HG03135 (cell line): ENCODE results near the gene STEAP3.

ENCODE experiments used
- ATAC-seq: cut with Tn5 transposase; IDR thresholded peaks from one replicate; pipeline ENCODE4 v1.9.1; 2021; ENCODE audit warnings: mild to moderate bottlenecking, moderate library complexity; ENCODE audit not compliant: unreplicated experiment

Gene STEAP3

GRCh38 chr2:119225105-119225865 lies 1.7 kb downstream of the STEAP3 start:
- no peak for ATAC-seq

- no peak for ATAC-seq
Measured at GRCh38 chr2:119225926-119226325, 2.3 kb downstream of the STEAP3 start.

GRCh38 chr2:119227346-119227745 lies 3.7 kb downstream of the STEAP3 start:
- no peak for ATAC-seq

- ATAC-seq = no peak
Measured at GRCh38 chr2:119228136-119228535, 4.5 kb downstream of the STEAP3 start.

- ATAC-seq = no peak
Measured at GRCh38 chr2:119228964-119229363, 5.3 kb downstream of the STEAP3 start.

GRCh38 chr2:119229716-119230115 lies 6.1 kb downstream of the STEAP3 start:
- no peak for ATAC-seq

- no peak for ATAC-seq
Measured at GRCh38 chr2:119230219-119231185, 6.9 kb downstream of the STEAP3 start.

- peak; percentile 44 for ATAC-seq
Measured at GRCh38 chr2:119231975-119232665, 8.5 kb downstream of the STEAP3 start.

GRCh38 chr2:119232666-119232993 lies 9.0 kb downstream of the STEAP3 start:
- peak; percentile 39 for ATAC-seq

- peak; percentile 53 for ATAC-seq
Measured at GRCh38 chr2:119233326-119234020, 9.8 kb downstream of the STEAP3 start.

- ATAC-seq = no peak
Measured at GRCh38 chr2:119234021-119235019, 10.7 kb downstream of the STEAP3 start.

GRCh38 chr2:119236796-119237195 lies 13.2 kb downstream of the STEAP3 start:
- no peak for ATAC-seq

- no peak for ATAC-seq
Measured at GRCh38 chr2:119240311-119241204, 16.9 kb downstream of the STEAP3 start.

GRCh38 chr2:119241205-119241532 lies 17.5 kb downstream of the STEAP3 start:
- ATAC-seq = no peak

GRCh38 chr2:119242276-119243119 lies 18.9 kb downstream of the STEAP3 start:
- no peak for ATAC-seq

- no peak for ATAC-seq
Measured at GRCh38 chr2:119243621-119244020, 20.0 kb downstream of the STEAP3 start.

- ATAC-seq = no peak
Measured at GRCh38 chr2:119245076-119245840, 21.6 kb downstream of the STEAP3 start.
